ENCODE results near the gene SLC25A25. TPM values are rescaled to one million over a fixed set of nuclear protein-coding genes. Genes with fewer than 3 reads are reported as not detected.
"Not testable (repeated sequence)": the region's sequence is repeated elsewhere in the genome, so short reads cannot be mapped to it uniquely, and the experiment has no call there.

Gene SLC25A25
- total RNA-seq, 1 donor from 2014 or later: 8.5 TPM

- peak overlapping the region; percentile 35 for H3K4me3 Mint-ChIP-seq
- no peaks in the 10 kb centered on the region for H3K27me3 ChIP-seq
- no peaks in the 10 kb centered on the region for H3F3A ChIP-seq (ENCODE audit: low read depth)
- H3K9me3 Mint-ChIP-seq: no peaks in the 10 kb centered on the region
- H3K4me2 ChIP-seq: no peak overlapping the region
- no peaks in the 10 kb centered on the region for H3K9me3 ChIP-seq (ENCODE audit: low read depth)
- H3K9ac ChIP-seq: no peak overlapping the region
- peaks cover 3% of the 10 kb centered on the region for H3K27me3 Mint-ChIP-seq (ENCODE audit: insufficient read depth, low read depth)
- H3K79me2 ChIP-seq (ENCODE audit: low read depth): no peaks in the 10 kb centered on the region
- peaks cover 9% of the 10 kb centered on the region for H3K36me3 Mint-ChIP-seq
- peaks cover 6% of the 10 kb centered on the region for H3K4me1 Mint-ChIP-seq
- H4K20me1 ChIP-seq (ENCODE audit: low read depth): no peaks in the 10 kb centered on the region
- no peaks in the 10 kb centered on the region for H3K4me1 ChIP-seq
- TF ChIP-seq EZH2phosphoT487 (IDR thresholded peaks at IDR 0.05): no peak
- no peak for TF ChIP-seq CTCF (IDR thresholded peaks at IDR 0.05)
- TF ChIP-seq EZH2 (IDR thresholded peaks at IDR 0.05): no peak
- no peaks in the 10 kb centered on the region for H3K36me3 ChIP-seq
- no peak overlapping the region for H2AFZ ChIP-seq (replicated peaks)
- peak overlapping the region; percentile 66 for H3K27ac Mint-ChIP-seq
- H3K27ac ChIP-seq: no peak overlapping the region
- no peak for DNase-seq (ENCODE audit: low spot score)
- H3K4me3 ChIP-seq: no peak overlapping the region
These were observed 39.6 kb downstream of the SLC25A25 start for GRCh38 chr9:128107468-128108268.

- Mint-ChIP-seq H3K27me3 (ENCODE audit: insufficient read depth, low read depth) (peaks cover 3% of the 10 kb centered on the region), H3K4me1 (peaks cover 8% of the 10 kb centered on the region), H3K9me3 (no peaks in the 10 kb centered on the region), H3K36me3 (peaks cover 11% of the 10 kb centered on the region), H3K27ac (peak overlapping the region; percentile 66), H3K4me3 (peak overlapping the region; percentile 35)
- no peaks in the 10 kb centered on the region for H3F3A ChIP-seq (ENCODE audit: low read depth)
- no peak overlapping the region for H2AFZ ChIP-seq (replicated peaks)
- no peak overlapping the region for H3K4me3 ChIP-seq
- no peaks in the 10 kb centered on the region for H3K4me1 ChIP-seq
- no peaks in the 10 kb centered on the region for H3K9me3 ChIP-seq (ENCODE audit: low read depth)
- H3K4me2 ChIP-seq: no peak overlapping the region
- no peak overlapping the region for H3K9ac ChIP-seq
- no peaks in the 10 kb centered on the region for H3K36me3 ChIP-seq
- H3K27ac ChIP-seq: no peak overlapping the region
- DNase-seq (ENCODE audit: low spot score): no peak
- TF ChIP-seq CTCF (IDR thresholded peaks at IDR 0.05) (no peak), EZH2phosphoT487 (IDR thresholded peaks at IDR 0.05) (no peak), EZH2 (IDR thresholded peaks at IDR 0.05) (no peak)
- H3K79me2 ChIP-seq (ENCODE audit: low read depth): no peaks in the 10 kb centered on the region
- H3K27me3 ChIP-seq: no peaks in the 10 kb centered on the region
- H4K20me1 ChIP-seq (ENCODE audit: low read depth): no peaks in the 10 kb centered on the region
These were observed 40.4 kb downstream of the SLC25A25 start for GRCh38 chr9:128108269-128109049.

GRCh38 chr9:128109050-128109709, 41.1 kb downstream of the SLC25A25 start:
- DNase-seq (ENCODE audit: low spot score): no peak
- no peaks in the 10 kb centered on the region for H4K20me1 ChIP-seq (ENCODE audit: low read depth)
- H3K36me3 ChIP-seq: no peaks in the 10 kb centered on the region
- peaks cover 14% of the 10 kb centered on the region for H3K36me3 Mint-ChIP-seq
- H3K4me1 Mint-ChIP-seq: peaks cover 9% of the 10 kb centered on the region
- H3K4me2 ChIP-seq: no peak overlapping the region
- TF ChIP-seq EZH2phosphoT487 (IDR thresholded peaks at IDR 0.05) (no peak), EZH2 (IDR thresholded peaks at IDR 0.05) (no peak), CTCF (IDR thresholded peaks at IDR 0.05) (no peak)
- no peaks in the 10 kb centered on the region for H3K27me3 ChIP-seq
- no peak overlapping the region for H3K4me3 Mint-ChIP-seq
- H2AFZ ChIP-seq (replicated peaks): no peak overlapping the region
- H3K27ac Mint-ChIP-seq: no peak overlapping the region
- H3K27ac ChIP-seq: no peak overlapping the region
- no peak overlapping the region for H3K9ac ChIP-seq
- H3K9me3 Mint-ChIP-seq: no peaks in the 10 kb centered on the region
- no peak overlapping the region for H3K4me3 ChIP-seq
- no peaks in the 10 kb centered on the region for H3K9me3 ChIP-seq (ENCODE audit: low read depth)
- H3F3A ChIP-seq (ENCODE audit: low read depth): no peaks in the 10 kb centered on the region
- no peaks in the 10 kb centered on the region for H3K79me2 ChIP-seq (ENCODE audit: low read depth)
- no peaks in the 10 kb centered on the region for H3K4me1 ChIP-seq
- H3K27me3 Mint-ChIP-seq (ENCODE audit: insufficient read depth, low read depth): peaks cover 3% of the 10 kb centered on the region

GRCh38 chr9:128111726-128112125, 43.7 kb downstream of the SLC25A25 start:
- not testable (repeated sequence) for H3K27ac Mint-ChIP-seq; H3F3A ChIP-seq (ENCODE audit: low read depth); H3K79me2 ChIP-seq (ENCODE audit: low read depth); H3K4me1 ChIP-seq; H3K27me3 ChIP-seq; H3K9ac ChIP-seq; DNase-seq (ENCODE audit: low spot score); H4K20me1 ChIP-seq (ENCODE audit: low read depth); H3K4me2 ChIP-seq; H3K9me3 ChIP-seq (ENCODE audit: low read depth); H2AFZ ChIP-seq (replicated peaks); H3K27ac ChIP-seq; H3K4me3 ChIP-seq; H3K4me1 Mint-ChIP-seq; H3K9me3 Mint-ChIP-seq; H3K27me3 Mint-ChIP-seq (ENCODE audit: insufficient read depth, low read depth); H3K4me3 Mint-ChIP-seq; H3K36me3 ChIP-seq
- H3K36me3 Mint-ChIP-seq: peaks cover 12% of the 10 kb centered on the region
